NT2/D1 (cell line): ENCODE results near the gene MS4A6E.

Experiments used
- SUZ12 ChIP-seq: IDR thresholded peaks from 2 replicates; pipeline ENCODE4 v1.6.1; 2011; ENCODE audit not compliant: insufficient read length, insufficient read depth; ENCODE audit errors: extremely low read depth
- ZNF274 ChIP-seq: IDR thresholded peaks from 2 replicates; pipeline ENCODE4 v1.6.1; 2011; ENCODE audit warnings: mild to moderate bottlenecking, low read depth, low read length

DNA sequence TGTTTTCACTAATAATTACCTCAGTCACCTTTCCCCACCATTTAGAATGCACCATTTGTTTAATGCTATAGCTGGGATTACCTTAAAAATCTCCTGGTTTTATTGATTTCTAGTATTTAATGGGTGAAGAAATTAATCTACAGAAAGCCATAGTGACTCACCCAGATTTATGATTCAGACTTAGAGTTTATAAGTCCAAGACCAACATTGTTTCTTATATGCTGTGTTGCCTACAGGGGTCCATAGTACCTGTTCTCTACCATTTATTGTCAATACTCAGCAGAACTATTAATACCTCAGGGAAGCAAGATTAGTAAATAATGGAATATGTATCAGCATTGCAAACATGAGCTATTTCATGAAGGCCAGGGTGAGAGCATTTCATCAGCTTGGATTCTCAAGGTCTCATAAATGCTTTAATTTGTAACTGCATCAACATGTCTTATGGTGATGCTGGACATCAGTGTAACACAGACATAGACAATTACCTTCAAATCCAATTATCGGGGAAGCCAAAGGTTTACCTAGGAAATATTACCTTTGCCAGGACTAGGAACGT, 43.3 kb downstream of the MS4A6E start:
- no peak for TF ChIP-seq ZNF274
- TF ChIP-seq SUZ12: no peak
